ENCODE data around the gene PDPR. TPM values are rescaled to one million over a fixed set of nuclear protein-coding genes. Genes with fewer than 3 reads are reported as not detected.
"Not testable (repeated sequence)": the region's sequence is repeated elsewhere in the genome, so short reads cannot be mapped to it uniquely, and the experiment has no call there.

The PDPR gene
- total and polyA plus RNA-seq, 2 of the 4 experiments (the other 2 are of a cell fraction) = 12.2 to 19.4 TPM

- H2AK5ac ChIP-seq (ENCODE audit: low read depth, low read length); H2AFZ ChIP-seq (replicated peaks; ENCODE audit: low read length, poor library complexity); H3K4ac ChIP-seq (ENCODE audit: low read depth, low read length); H3K9ac ChIP-seq (ENCODE audit: low read depth, low read length); H3K18ac ChIP-seq (ENCODE audit: low read depth, low read length); H2AK9ac ChIP-seq (replicated peaks; ENCODE audit: low read depth, low read length, poor library complexity); H4K8ac ChIP-seq (ENCODE audit: low read depth in 2 of 2, low read length in 2 of 2); CTCF ChIA-PET; ATAC-seq (ENCODE audit: low read depth); H2BK20ac ChIP-seq (ENCODE audit: low read depth, low read length); BruUV-seq (replicated peaks); H2BK15ac ChIP-seq (ENCODE audit: low read depth, low read length); H3K56ac ChIP-seq (ENCODE audit: extremely low read depth, insufficient read depth, low read length); H3K27me3 ChIP-seq (ENCODE audit: control insufficient read depth, insufficient read depth, low read length); H3K79me1 ChIP-seq (ENCODE audit: low read depth in 1 of 2, low read length in 2 of 2); H3K9me3 ChIP-seq (ENCODE audit: control insufficient read depth, insufficient read depth, low read length); DNase-seq; H4K20me1 ChIP-seq (ENCODE audit: insufficient read depth, low read length); POLR2A ChIA-PET (ENCODE audit: unreplicated experiment); H3K9me1 ChIP-seq (ENCODE audit: insufficient read depth, low read length); H3K23ac ChIP-seq (ENCODE audit: low read depth, low read length); H4K91ac ChIP-seq (ENCODE audit: insufficient read depth, low read depth, low read length); H2BK120ac ChIP-seq (ENCODE audit: low read depth, low read length); H3K27ac ChIP-seq (ENCODE audit: insufficient read depth, low read length); H3K4me1 ChIP-seq (ENCODE audit: control insufficient read depth, insufficient read depth, low read length); intact Hi-C loops (cut with micrococcal nuclease); H3K4me2 ChIP-seq (ENCODE audit: low read depth, low read length); H2BK5ac ChIP-seq (ENCODE audit: low read depth, low read length, poor library complexity, severe bottlenecking); H3K36me3 ChIP-seq (ENCODE audit: control insufficient read depth, insufficient read depth, low read length); H3K4me3 ChIP-seq (ENCODE audit: insufficient read depth, low read depth, low read length); in situ Hi-C loops (cut with MboI; ENCODE audit: low sequenced_read_pairs); H4K5ac ChIP-seq (ENCODE audit: low read depth, low read length); dilution Hi-C loops (cut with HindIII; ENCODE audit: low sequenced_read_pairs, unreplicated experiment); H3K14ac ChIP-seq (replicated peaks; ENCODE audit: low read depth, low read length): not testable (repeated sequence)
- WGBS, 2 experiments (ENCODE audit: extremely low coverage in 2 of 2, insufficient read length in 1 of 2) = no CpG with 5 or more reads among the region's 4 CpGs
Measured at GRCh38 chr16:70083931-70084330, 30.2 kb upstream of the PDPR start.

- dilution Hi-C loops (cut with HindIII; ENCODE audit: low sequenced_read_pairs, unreplicated experiment); H3K4me2 ChIP-seq (ENCODE audit: low read depth, low read length); H4K5ac ChIP-seq (ENCODE audit: low read depth, low read length); ATAC-seq (ENCODE audit: low read depth); H2BK20ac ChIP-seq (ENCODE audit: low read depth, low read length); H2AK5ac ChIP-seq (ENCODE audit: low read depth, low read length); H4K8ac ChIP-seq (ENCODE audit: low read depth in 2 of 2, low read length in 2 of 2); intact Hi-C loops (cut with micrococcal nuclease); H3K9me3 ChIP-seq (ENCODE audit: control insufficient read depth, insufficient read depth, low read length); CTCF ChIA-PET; H3K27me3 ChIP-seq (ENCODE audit: control insufficient read depth, insufficient read depth, low read length); H2BK120ac ChIP-seq (ENCODE audit: low read depth, low read length); H3K9me1 ChIP-seq (ENCODE audit: insufficient read depth, low read length); H2AFZ ChIP-seq (replicated peaks; ENCODE audit: low read length, poor library complexity); BruUV-seq (replicated peaks); H3K4me3 ChIP-seq (ENCODE audit: insufficient read depth, low read depth, low read length); H3K79me1 ChIP-seq (ENCODE audit: low read depth in 1 of 2, low read length in 2 of 2); H3K23ac ChIP-seq (ENCODE audit: low read depth, low read length); H3K14ac ChIP-seq (replicated peaks; ENCODE audit: low read depth, low read length); H2BK15ac ChIP-seq (ENCODE audit: low read depth, low read length); POLR2A ChIA-PET (ENCODE audit: unreplicated experiment); H3K56ac ChIP-seq (ENCODE audit: extremely low read depth, insufficient read depth, low read length); H3K18ac ChIP-seq (ENCODE audit: low read depth, low read length); H2AK9ac ChIP-seq (replicated peaks; ENCODE audit: low read depth, low read length, poor library complexity); H3K4ac ChIP-seq (ENCODE audit: low read depth, low read length); DNase-seq; H3K27ac ChIP-seq (ENCODE audit: insufficient read depth, low read length); H4K20me1 ChIP-seq (ENCODE audit: insufficient read depth, low read length); H2BK5ac ChIP-seq (ENCODE audit: low read depth, low read length, poor library complexity, severe bottlenecking); H3K36me3 ChIP-seq (ENCODE audit: control insufficient read depth, insufficient read depth, low read length); H4K91ac ChIP-seq (ENCODE audit: insufficient read depth, low read depth, low read length); H3K9ac ChIP-seq (ENCODE audit: low read depth, low read length); H3K4me1 ChIP-seq (ENCODE audit: control insufficient read depth, insufficient read depth, low read length); in situ Hi-C loops (cut with MboI; ENCODE audit: low sequenced_read_pairs): not testable (repeated sequence)
- no CpG with 5 or more reads among the region's 2 CpGs for WGBS, 2 experiments (ENCODE audit: extremely low coverage in 2 of 2, insufficient read length in 1 of 2)
Measured at GRCh38 chr16:70088160-70088559, 26.0 kb upstream of the PDPR start.
